Epithelial cell of proximal tubule (primary cell): ENCODE measurements around the gene CELSR3. TPM values are rescaled to one million over a fixed set of nuclear protein-coding genes. Genes with fewer than 3 reads are reported as not detected.

Experiments used
- DNase-seq: peaks from one replicate; pipeline ENCODE4 v3.0.0-alpha.2; 2011; ENCODE audit warnings: low read depth
- H3K4me3 ChIP-seq: 2 replicates; pipeline ENCODE4 v1.5.1; 2011; ENCODE audit warnings: low read depth, mild to moderate bottlenecking, low read length
- total RNA-seq: library from RNA; depleted of rRNA; stranded (reverse); fragments of >200 nt; gene quantifications from 2 replicates; pipeline ENCODE4 v1.2.3, GENCODE V29; 2015
- TF ChIP-seq, protein P1 (sequence below): conservative IDR thresholded peaks from 2 replicates; pipeline ENCODE4 v1.5.1; 2012; ENCODE audit warnings: low read depth, mild to moderate bottlenecking, low read length

Gene CELSR3
- total RNA-seq, 1 donor from 2014 or later = 2.5 TPM

DNA sequence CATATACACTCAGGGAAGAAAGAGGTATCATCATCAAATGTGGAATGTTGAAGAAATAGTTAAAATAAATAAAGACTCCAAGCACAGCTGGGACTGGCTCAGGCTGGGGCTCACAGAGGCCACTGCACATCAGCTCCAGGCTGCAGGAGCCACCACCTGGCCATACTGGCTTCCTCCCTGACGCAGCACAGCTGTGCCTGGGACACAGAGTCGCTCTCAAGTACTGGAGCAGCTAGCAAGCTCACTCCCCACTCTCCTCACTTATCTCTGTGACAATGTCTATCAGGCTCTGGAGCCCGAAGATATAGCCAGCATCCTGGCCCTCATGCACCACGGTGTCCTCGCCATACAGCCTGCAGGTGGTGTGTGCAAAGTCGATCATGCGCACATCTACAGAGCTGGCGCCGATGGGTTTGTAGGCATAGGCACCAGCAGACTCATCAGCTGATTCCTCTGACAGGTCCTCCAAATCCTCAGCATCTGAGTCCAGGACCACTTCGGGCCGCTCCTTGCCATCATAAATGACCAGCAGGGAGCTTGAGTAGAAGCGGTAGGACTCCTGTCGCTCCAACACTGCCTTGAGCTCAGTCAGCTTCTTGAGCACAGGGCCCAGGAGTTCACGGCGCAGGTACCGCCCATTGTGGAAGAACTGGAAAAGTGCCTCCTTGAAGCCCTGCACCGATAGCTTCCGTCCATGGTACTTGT, 25.5 kb upstream of the CELSR3 start:
- no peak for DNase-seq
- no peak overlapping the region for H3K4me3 ChIP-seq
- TF ChIP-seq, protein P1, sequence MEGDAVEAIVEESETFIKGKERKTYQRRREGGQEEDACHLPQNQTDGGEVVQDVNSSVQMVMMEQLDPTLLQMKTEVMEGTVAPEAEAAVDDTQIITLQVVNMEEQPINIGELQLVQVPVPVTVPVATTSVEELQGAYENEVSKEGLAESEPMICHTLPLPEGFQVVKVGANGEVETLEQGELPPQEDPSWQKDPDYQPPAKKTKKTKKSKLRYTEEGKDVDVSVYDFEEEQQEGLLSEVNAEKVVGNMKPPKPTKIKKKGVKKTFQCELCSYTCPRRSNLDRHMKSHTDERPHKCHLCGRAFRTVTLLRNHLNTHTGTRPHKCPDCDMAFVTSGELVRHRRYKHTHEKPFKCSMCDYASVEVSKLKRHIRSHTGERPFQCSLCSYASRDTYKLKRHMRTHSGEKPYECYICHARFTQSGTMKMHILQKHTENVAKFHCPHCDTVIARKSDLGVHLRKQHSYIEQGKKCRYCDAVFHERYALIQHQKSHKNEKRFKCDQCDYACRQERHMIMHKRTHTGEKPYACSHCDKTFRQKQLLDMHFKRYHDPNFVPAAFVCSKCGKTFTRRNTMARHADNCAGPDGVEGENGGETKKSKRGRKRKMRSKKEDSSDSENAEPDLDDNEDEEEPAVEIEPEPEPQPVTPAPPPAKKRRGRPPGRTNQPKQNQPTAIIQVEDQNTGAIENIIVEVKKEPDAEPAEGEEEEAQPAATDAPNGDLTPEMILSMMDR = no peak

DNA sequence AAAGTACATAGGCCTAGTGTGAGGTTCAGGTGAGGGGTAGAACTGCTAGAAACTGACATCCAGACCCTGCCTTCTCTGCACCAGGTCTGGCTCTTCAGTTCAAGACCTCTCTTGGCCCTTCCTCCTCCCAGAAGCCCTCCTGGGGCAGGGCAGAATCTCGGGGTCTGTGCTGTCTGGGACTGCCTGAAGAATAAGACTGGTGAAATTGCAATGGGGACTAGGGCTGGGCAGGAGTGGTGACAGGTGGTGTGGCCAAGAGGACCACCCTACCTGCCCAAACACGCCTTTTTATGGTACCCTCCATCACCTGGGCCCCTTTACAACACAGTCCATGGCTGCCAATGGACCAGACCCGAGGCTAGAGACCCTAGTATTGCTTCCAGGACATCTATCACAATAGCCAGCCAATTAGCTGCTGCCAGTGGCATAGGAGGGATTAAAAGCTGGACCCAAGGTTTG, 24.6 kb upstream of the CELSR3 start:
- H3K4me3 ChIP-seq = no peak overlapping the region
- DNase-seq = no peak
- TF ChIP-seq, protein P1 = no peak

DNA sequence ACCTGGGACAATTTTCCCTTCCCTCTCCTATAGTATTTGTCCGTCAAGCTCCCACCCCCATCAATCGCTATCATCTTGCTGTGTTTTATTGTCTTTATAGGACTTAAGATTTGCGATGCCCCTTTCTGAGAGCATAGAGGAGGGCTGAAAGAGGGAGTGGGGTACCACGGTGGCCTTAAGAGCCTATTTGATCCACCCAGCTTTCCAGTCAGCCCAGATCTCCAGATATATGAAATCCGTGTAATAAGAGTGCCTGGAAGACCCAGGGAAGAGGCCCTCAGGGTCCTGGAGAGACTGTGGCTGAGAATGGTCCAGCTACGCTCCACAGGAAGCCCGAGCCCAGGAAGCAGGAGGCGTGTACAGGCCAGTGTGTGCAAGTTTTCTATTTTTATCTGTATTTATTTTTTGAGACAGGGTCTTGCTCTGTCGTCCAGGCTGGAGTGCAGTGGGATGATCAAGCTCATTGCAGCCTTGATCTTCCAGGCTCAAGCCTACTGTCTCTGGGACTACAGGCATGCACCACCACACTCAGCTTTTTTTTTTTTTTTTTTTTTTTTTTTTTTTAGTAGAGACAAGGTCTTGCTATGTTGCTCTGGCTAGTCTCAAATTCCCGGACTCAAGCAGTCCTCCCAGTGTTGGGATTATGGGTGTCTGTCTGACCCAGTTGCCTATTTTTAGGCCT, 24.0 kb upstream of the CELSR3 start:
- peak overlapping the region; percentile 98 for H3K4me3 ChIP-seq
- DNase-seq = no peak
- TF ChIP-seq, protein P1 = no peak

DNA sequence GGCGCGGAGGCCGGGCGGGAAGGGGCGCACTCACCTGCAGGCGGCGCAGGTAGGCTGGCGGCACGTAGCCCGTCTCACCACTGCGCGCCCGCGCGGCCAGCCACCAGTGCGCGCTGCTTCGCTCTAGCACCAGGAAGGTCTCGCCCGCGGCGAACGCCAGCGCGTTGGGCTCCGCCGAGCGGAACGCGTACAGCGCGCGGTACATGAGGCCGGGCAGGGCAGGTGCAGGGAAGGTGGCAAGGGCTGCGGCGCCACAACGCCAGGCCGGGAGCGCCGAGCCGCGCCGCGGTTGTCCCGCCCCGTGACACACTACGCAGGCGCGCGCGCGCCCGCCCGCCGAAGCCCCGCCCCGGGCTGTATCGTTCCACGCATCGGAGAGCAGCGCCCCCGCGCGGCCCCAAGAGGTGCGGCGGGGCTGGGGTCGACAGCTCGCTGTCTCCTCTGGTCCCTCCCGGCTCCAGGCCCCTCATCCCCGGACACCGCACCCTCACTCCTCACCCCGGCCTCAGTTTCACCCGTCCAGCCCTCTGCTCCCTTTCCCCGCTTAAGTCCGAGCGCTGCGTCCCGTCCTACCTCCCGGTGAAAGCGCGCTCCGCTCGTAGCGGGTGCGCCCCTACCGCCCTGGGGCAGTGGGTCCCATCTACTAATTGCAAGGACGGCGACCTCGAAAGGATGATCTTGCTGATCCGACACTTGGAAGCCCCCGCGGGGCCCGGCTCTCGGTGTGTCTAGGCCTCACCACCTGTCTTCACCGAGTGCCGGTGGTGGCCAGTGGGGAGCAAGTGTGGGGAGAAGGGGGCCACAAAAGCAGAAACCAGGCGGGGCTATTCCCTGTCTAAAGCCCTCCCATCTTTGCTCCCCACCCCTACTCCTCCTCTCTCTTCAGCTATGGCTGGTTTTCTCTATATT, 23.2 kb upstream of the CELSR3 start, which contains the start of gene NCKIPSD:
Gene NCKIPSD (minus strand): TSS at position 313 of the 909 bp plus-strand sequence. CDS start 108 bp downstream, at position 205.
- TF ChIP-seq, protein P1 = peak; percentile 57
- peak within 1 kb of the TSS; percentile 98 for H3K4me3 ChIP-seq
- DNase-seq = no peak

DNA sequence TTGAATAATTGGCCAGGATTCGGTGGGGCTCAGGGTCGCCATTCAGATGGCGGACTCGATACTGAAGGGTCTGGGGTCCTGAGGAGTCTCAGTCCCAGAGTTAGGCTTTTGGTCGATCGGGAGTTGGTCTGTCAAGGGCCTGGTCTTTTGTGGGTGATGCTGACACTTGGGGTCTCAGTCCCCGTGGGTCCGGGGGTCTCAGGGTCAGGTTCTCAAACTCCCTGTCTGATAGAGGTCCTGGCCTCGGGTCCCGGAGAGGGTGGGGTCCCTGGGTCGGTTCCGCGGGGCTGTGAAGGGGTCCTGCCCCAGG, 22.6 kb upstream of the CELSR3 start:
- peak overlapping the region; percentile 98 for H3K4me3 ChIP-seq
- TF ChIP-seq, protein P1 = peak; percentile 61
- DNase-seq = no peak

DNA sequence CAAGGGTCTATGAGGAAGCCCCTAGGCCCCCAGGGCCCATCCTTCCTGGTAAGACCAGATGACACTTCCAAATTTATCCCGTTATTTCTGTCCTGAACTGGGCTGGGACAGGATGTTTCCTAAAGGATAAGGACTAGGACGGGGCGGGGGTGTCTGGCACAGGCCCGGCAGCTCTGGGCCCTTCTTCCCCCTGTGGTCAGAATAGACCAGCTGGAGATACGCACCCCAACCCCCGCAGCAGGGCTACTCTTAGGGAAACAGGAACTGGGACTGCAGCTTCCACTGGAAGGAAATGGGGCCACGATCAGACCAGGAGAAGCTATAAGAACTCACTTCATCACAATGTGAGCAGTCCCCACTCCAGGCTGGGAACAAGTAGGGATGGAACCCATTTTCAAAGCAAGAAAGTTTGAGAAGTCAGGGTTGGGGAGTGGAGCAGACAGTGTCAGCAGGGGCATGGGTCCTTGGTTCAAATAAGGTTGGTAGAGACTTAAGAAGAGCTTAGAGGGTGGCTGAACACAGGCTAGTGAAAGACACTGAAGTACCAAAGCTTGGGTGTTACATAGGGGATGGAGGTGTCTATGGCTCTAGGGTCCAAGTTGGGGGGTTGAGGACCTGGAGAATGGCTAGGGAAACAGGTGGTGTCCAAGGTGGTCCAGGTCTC, 21.9 kb upstream of the CELSR3 start:
- TF ChIP-seq, protein P1 = no peak
- no peak for DNase-seq
- H3K4me3 ChIP-seq = peak overlapping the region; percentile 98
